GM18502 (cell line): Measurements from ENCODE around the gene PRR27.
"Not testable (repeated sequence)": the region's sequence is repeated elsewhere in the genome, so short reads cannot be mapped to it uniquely, and the experiment has no call there.

Source experiments
- ATAC-seq: cut with Tn5 transposase; IDR thresholded peaks from one replicate; pipeline ENCODE4 v1.9.1; 2021; ENCODE audit warnings: mild to moderate bottlenecking; ENCODE audit not compliant: unreplicated experiment, poor library complexity

The PRR27 gene

DNA sequence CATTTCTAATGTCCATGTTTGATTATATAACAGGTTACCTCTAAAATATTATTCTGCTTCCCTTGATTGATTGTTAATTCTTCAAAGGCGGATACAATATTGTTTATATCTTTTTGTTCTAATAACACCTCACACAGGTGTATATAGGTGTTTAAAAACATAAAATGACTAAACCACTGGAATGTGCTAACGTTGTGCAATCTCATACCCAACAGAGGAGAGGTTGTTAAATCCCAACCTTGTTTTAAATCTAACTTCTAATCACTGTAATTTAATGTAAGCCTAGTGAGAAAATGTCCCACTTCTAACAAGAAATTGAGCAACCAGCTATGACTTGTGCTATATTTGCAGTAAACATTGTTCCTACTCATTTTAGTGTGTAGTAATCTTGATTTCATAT lies 42.8 kb downstream of the PRR27 start:
- ATAC-seq: no peak

DNA sequence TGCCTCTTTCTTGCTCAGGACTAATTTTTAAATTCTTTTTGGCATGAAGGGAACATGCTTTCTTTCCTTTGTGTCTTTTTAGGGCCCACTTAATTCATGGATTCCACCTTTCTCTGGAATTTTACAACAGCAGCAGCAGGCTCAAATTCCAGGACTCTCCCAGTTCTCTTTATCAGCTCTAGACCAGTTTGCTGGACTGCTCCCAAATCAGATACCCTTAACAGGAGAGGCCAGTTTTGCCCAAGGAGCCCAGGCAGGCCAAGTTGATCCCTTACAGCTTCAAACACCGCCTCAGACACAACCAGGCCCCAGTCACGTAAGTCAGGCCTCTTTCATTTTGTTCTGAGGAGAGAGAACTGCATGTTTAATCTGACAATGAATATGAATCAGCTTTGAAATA lies 43.8 kb downstream of the PRR27 start:
- ATAC-seq: no peak

DNA sequence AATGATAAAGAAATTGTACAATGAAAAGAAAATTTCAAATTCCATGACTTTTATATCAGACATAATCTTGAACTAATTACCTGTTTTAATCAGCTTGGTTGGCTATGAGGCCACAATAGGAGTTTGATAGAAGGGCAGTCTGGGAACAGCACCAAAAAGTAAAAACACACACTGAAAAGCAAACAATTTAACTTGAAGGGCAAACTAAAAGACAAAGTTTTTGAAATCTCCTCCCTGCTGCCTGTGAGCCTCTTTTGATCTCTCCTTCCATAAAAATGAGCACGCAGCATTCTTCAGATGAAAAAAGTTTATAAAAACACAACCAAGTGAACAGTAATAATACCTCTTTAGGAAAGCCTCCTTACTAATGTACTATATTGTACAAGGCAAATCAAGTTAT lies 49.6 kb downstream of the PRR27 start:
- no peak for ATAC-seq

DNA sequence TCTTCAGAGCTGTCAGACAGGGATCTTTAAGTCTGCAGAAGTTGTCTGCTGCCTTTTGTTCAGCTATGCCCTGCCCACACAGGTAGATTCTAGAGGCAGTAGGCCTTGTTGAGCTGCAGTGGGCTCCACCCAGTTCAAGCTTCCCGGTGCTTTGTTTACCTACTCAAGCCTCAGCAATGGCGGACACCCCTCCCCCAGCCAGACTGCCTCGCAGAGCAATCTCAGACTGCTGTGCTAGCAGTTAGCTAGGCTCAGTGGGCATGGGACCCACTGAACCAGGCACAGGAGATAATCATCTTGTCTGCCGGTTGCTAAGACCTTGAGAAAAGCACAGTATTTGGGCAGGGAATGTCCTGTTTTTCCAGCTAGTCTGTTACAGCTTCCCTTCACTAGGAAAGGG lies 58.7 kb downstream of the PRR27 start:
- not testable (repeated sequence) for ATAC-seq
